GM21786 (cell line): ENCODE data around the gene VWA5B1.

ENCODE experiments used
- ATAC-seq: cut with Tn5 transposase; IDR thresholded peaks from one replicate; pipeline ENCODE4 v1.9.1; 2021; ENCODE audit not compliant: unreplicated experiment

Gene VWA5B1

GRCh38 chr1:20366463-20367115 lies 75.9 kb downstream of the VWA5B1 start:
- ATAC-seq = no peak

- ATAC-seq = no peak
Observed at GRCh38 chr1:20367116-20367585, 76.5 kb downstream of the VWA5B1 start.

GRCh38 chr1:20367626-20368025 lies 77.0 kb downstream of the VWA5B1 start:
- ATAC-seq = no peak

- ATAC-seq = no peak
Observed at GRCh38 chr1:20368866-20369470, 78.3 kb downstream of the VWA5B1 start.

- no peak for ATAC-seq
Observed at GRCh38 chr1:20370698-20371097, 80.0 kb downstream of the VWA5B1 start.

- no peak for ATAC-seq
Observed at GRCh38 chr1:20371411-20371810, 80.7 kb downstream of the VWA5B1 start.

GRCh38 chr1:20371883-20372282 lies 81.2 kb downstream of the VWA5B1 start:
- no peak for ATAC-seq

- no peak for ATAC-seq
Observed at GRCh38 chr1:20372676-20373075, 82.0 kb downstream of the VWA5B1 start.

GRCh38 chr1:20373286-20373685 lies 82.6 kb downstream of the VWA5B1 start:
- ATAC-seq = no peak

GRCh38 chr1:20373764-20374163 lies 83.1 kb downstream of the VWA5B1 start:
- no peak for ATAC-seq

- no peak for ATAC-seq
Observed at GRCh38 chr1:20375563-20375962, 84.9 kb downstream of the VWA5B1 start.

GRCh38 chr1:20376171-20376570 lies 85.5 kb downstream of the VWA5B1 start:
- no peak for ATAC-seq

GRCh38 chr1:20376880-20377494 lies 86.3 kb downstream of the VWA5B1 start:
- no peak for ATAC-seq

- ATAC-seq = no peak
Observed at GRCh38 chr1:20377516-20378270, 87.0 kb downstream of the VWA5B1 start.

GRCh38 chr1:20379075-20379474 lies 88.4 kb downstream of the VWA5B1 start:
- ATAC-seq = no peak

GRCh38 chr1:20380175-20380574 lies 89.5 kb downstream of the VWA5B1 start:
- no peak for ATAC-seq

- no peak for ATAC-seq
Observed at GRCh38 chr1:20380616-20381035, 90.0 kb downstream of the VWA5B1 start.

- ATAC-seq = no peak
Observed at GRCh38 chr1:20381045-20381641, 90.5 kb downstream of the VWA5B1 start.

GRCh38 chr1:20381961-20382360 lies 91.3 kb downstream of the VWA5B1 start:
- ATAC-seq = no peak

- ATAC-seq = no peak
Observed at GRCh38 chr1:20382711-20383110, 92.0 kb downstream of the VWA5B1 start.

- ATAC-seq = no peak
Observed at GRCh38 chr1:20383631-20384030, 93.0 kb downstream of the VWA5B1 start.
